ENCODE measurements around the gene RNF213. TPM values are rescaled to one million over a fixed set of nuclear protein-coding genes. Genes with fewer than 3 reads are reported as not detected.

RNF213 gene
- total RNA-seq, 1 experiment from 2014 or later: 44.5 TPM

GRCh38 chr17:80386341-80386740 lies 125.7 kb downstream of the RNF213 start:
- Histone ChIP-seq H3K4me2 (ENCODE audit: low read length) (no peak overlapping the region), H3K27ac (ENCODE audit: low read depth, low read length) (no peak overlapping the region), H3K9me2 (ENCODE audit: insufficient read depth) (no peaks in the 10 kb centered on the region), H3K36me3 (ENCODE audit: control insufficient read depth in 1 of 2, insufficient read depth in 2 of 2, low read length in 2 of 2) (peaks cover 5 to 8% of the 10 kb centered on the region in 2 experiments; a peak in 3 of 4 replicates), H3K9me3 (ENCODE audit: control insufficient read depth in 1 of 2, insufficient read depth in 1 of 2, low read depth in 1 of 2, low read length in 2 of 2) (no peaks in the 10 kb centered on the region), H3K4me3 (replicated peaks in 1 of 2; ENCODE audit: low read depth in 1 of 2, low read length in 2 of 2) (no peak overlapping the region), H3K9ac (ENCODE audit: low read length) (no peak overlapping the region), H3K27me3 (ENCODE audit: insufficient read depth, low read length) (no peaks in the 10 kb centered on the region), H4K20me1 (ENCODE audit: insufficient read depth) (no peaks in the 10 kb centered on the region), H3K4me1 (ENCODE audit: control insufficient read depth in 1 of 2, insufficient read depth in 2 of 2, low read length in 2 of 2) (no peaks in the 10 kb centered on the region), H3K79me2 (ENCODE audit: insufficient read depth, low read length) (no peaks in the 10 kb centered on the region), H2AFZ (ENCODE audit: low read depth, low read length, poor library complexity, severe bottlenecking) (no peak overlapping the region)
- ChIA-PET POLR2A (interaction anchor here (1.3 kb wide), 1 partner anchor 10 kb away, joined by 3 read pairs; no protein-coding TSS in a partner anchor), CTCF (interaction anchor here (0.6 kb wide), 1 partner anchor 298 kb away, joined by 4 read pairs; no protein-coding TSS in a partner anchor), RAD21 (ENCODE audit: low non-redundant PET in 1 of 2, low total read pairs in 2 of 2, uncharacterized antibody in 2 of 2, unreplicated experiment in 2 of 2) (no interaction called here)
- no peak for ATAC-seq
- TF ChIP-seq EZH2phosphoT487 (IDR thresholded peaks at IDR 0.05; ENCODE audit: borderline replicate concordance) (no peak), SRF (IDR thresholded peaks at IDR 0.05; ENCODE audit: low read depth) (no peak), CEBPB (IDR thresholded peaks at IDR 0.05; ENCODE audit: low read depth) (no peak), CBX3 (IDR thresholded peaks at IDR 0.05; ENCODE audit: low read depth) (no peak), ZNF274 (IDR thresholded peaks at IDR 0.05; ENCODE audit: low read depth, low read length) (no peak), JUND (IDR thresholded peaks at IDR 0.05) (no peak), SIN3A (IDR thresholded peaks at IDR 0.05; ENCODE audit: low read depth) (no peak), POLR2AphosphoS5 (IDR thresholded peaks at IDR 0.05; ENCODE audit: low read depth, low read length) (no peak), ZFX (IDR thresholded peaks at IDR 0.05) (no peak)
- TF ChIP-seq, protein P1, sequence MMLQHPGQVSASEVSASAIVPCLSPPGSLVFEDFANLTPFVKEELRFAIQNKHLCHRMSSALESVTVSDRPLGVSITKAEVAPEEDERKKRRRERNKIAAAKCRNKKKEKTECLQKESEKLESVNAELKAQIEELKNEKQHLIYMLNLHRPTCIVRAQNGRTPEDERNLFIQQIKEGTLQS (IDR thresholded peaks at IDR 0.05): no peak
- no TSS peak for BruUV-seq (replicated peaks)
- intact Hi-C loops (cut with micrococcal nuclease): no loop called here
- no peak for DNase-seq (ENCODE audit: low read depth, low spot score)

- no peak for TF ChIP-seq POLR2A (IDR thresholded peaks at IDR 0.05; ENCODE audit: borderline replicate concordance, extremely low read depth, insufficient read depth, insufficient read length)
These were observed 126.4 kb downstream of the RNF213 start for GRCh38 chr17:80387071-80387470.

More at GRCh38 chr17:80387071-80387470, 126.4 kb downstream of the RNF213 start:
- Histone ChIP-seq H3K36me3 (ENCODE audit: control insufficient read depth in 1 of 2, insufficient read depth in 2 of 2, low read length in 2 of 2) (peaks cover 5 to 6% of the 10 kb centered on the region in 2 experiments; a peak in 2 of 4 replicates), H3K4me1 (ENCODE audit: control insufficient read depth in 1 of 2, insufficient read depth in 2 of 2, low read length in 2 of 2) (no peaks in the 10 kb centered on the region), H3K4me3 (replicated peaks in 1 of 2; ENCODE audit: low read depth in 1 of 2, low read length in 2 of 2) (no peak overlapping the region), H2AFZ (ENCODE audit: low read depth, low read length, poor library complexity, severe bottlenecking) (no peak overlapping the region), H3K9me3 (ENCODE audit: control insufficient read depth in 1 of 2, insufficient read depth in 1 of 2, low read depth in 1 of 2, low read length in 2 of 2) (no peaks in the 10 kb centered on the region), H3K79me2 (ENCODE audit: insufficient read depth, low read length) (no peaks in the 10 kb centered on the region), H3K9ac (ENCODE audit: low read length) (no peak overlapping the region), H3K27me3 (ENCODE audit: insufficient read depth, low read length) (no peaks in the 10 kb centered on the region), H4K20me1 (ENCODE audit: insufficient read depth) (no peaks in the 10 kb centered on the region), H3K27ac (ENCODE audit: low read depth, low read length) (no peak overlapping the region), H3K4me2 (ENCODE audit: low read length) (no peak overlapping the region), H3K9me2 (ENCODE audit: insufficient read depth) (no peaks in the 10 kb centered on the region)
- BruUV-seq (replicated peaks): no TSS peak
- intact Hi-C loops (cut with micrococcal nuclease): no loop called here
- no peak for DNase-seq (ENCODE audit: low read depth, low spot score)
- ATAC-seq: no peak
- CTCF ChIA-PET: no interaction called here
- POLR2A ChIA-PET: no interaction called here
- RAD21 ChIA-PET (ENCODE audit: low non-redundant PET in 1 of 2, low total read pairs in 2 of 2, uncharacterized antibody in 2 of 2, unreplicated experiment in 2 of 2): no interaction called here
